Adipose tissue (tissue), 3 donors: ENCODE measurements around the gene KAT14. TPM values are rescaled to one million over a fixed set of nuclear protein-coding genes. Genes with fewer than 3 reads are reported as not detected.
"Not testable (repeated sequence)": the region's sequence is repeated elsewhere in the genome, so short reads cannot be mapped to it uniquely, and the experiment has no call there.

Experiments used
- H3K27ac ChIP-seq: one replicate; pipeline ENCODE4 v1.5.1; 2013; ENCODE audit warnings: low read depth, low read length
- WGBS, 3 donors: extraction: QIAGEN DNeasy Blood & Tissue Kit; methylation state at CpG; one replicate each; pipeline ENCODE4 v1.1.7; 2013; 5-methylcytosine and 5-hydroxymethylcytosine counted together
- polyA plus RNA-seq, 3 donors: library from polyadenylated mRNA; stranded (reverse); fragments of 200-250 nt; gene quantifications; one replicate each; pipeline ENCODE4 v1.2.3, GENCODE V29; 2013
- donor health status: healthy with polysubstance abuse.
- donor health status: Bipolar disorder and iron deficiency.
- donor health status: healthy.

KAT14 gene
- polyA plus RNA-seq, 3 donors = 5.9 to 7.6 (median 6.4) TPM

GRCh38 chr20:18194461-18194860 lies 56.8 kb downstream of the KAT14 start:
- 92 to 98% (median 94%) methylated on average over 19 to 35 of the region's 35 CpGs for WGBS, 3 donors
- H3K27ac ChIP-seq = not testable (repeated sequence)

GRCh38 chr20:18195931-18196330 lies 58.3 kb downstream of the KAT14 start:
- H3K27ac ChIP-seq = no peak overlapping the region
- WGBS, 3 donors = 89 to 91% (median 90%) methylated on average over 3 of the region's 3 CpGs

GRCh38 chr20:18197382-18198070 lies 59.9 kb downstream of the KAT14 start:
- no peak overlapping the region for H3K27ac ChIP-seq
- 95 to 97% (median 95%) methylated on average over 12 of the region's 12 CpGs for WGBS, 3 donors

- H3K27ac ChIP-seq = no peak overlapping the region
Measured at GRCh38 chr20:18202966-18203365, 65.3 kb downstream of the KAT14 start.

GRCh38 chr20:18203700-18204099 lies 66.0 kb downstream of the KAT14 start:
- not testable (repeated sequence) for H3K27ac ChIP-seq

GRCh38 chr20:18213002-18213401 lies 75.3 kb downstream of the KAT14 start:
- 92 to 100% (median 96%) methylated on average over 2 of the region's 2 CpGs for WGBS, 3 donors
- no peak overlapping the region for H3K27ac ChIP-seq

More at GRCh38 chr20:18203700-18204099, 66.0 kb downstream of the KAT14 start:
- 80 to 100% (median 93%) methylated on average over 3 of the region's 3 CpGs for WGBS, 3 donors

GRCh38 chr20:18215566-18215965 lies 77.9 kb downstream of the KAT14 start:
- WGBS, 3 donors = 83 to 93% (median 90%) methylated on average over 5 of the region's 5 CpGs
- no peak overlapping the region for H3K27ac ChIP-seq

- no peak overlapping the region for H3K27ac ChIP-seq
- WGBS, 3 donors = 86 to 88% (median 86%) methylated on average over 6 of the region's 6 CpGs
Measured at GRCh38 chr20:18218280-18218679, 80.6 kb downstream of the KAT14 start.

GRCh38 chr20:18223409-18223808 lies 85.7 kb downstream of the KAT14 start:
- no peak overlapping the region for H3K27ac ChIP-seq
- WGBS, 3 donors = 60 to 85% (median 68%) methylated on average over 5 of the region's 5 CpGs

GRCh38 chr20:18224968-18225568 lies 87.4 kb downstream of the KAT14 start:
- 12 to 37% (median 30%) methylated on average over 9 of the region's 9 CpGs for WGBS, 3 donors
- H3K27ac ChIP-seq = no peak overlapping the region

GRCh38 chr20:18225632-18226031 lies 88.0 kb downstream of the KAT14 start:
- 49 to 66% (median 61%) methylated on average over 4 of the region's 4 CpGs for WGBS, 3 donors
- no peak overlapping the region for H3K27ac ChIP-seq

GRCh38 chr20:18226741-18227140 lies 89.1 kb downstream of the KAT14 start:
- 91 to 95% (median 92%) methylated on average over 23 to 28 of the region's 28 CpGs for WGBS, 3 donors
- not testable (repeated sequence) for H3K27ac ChIP-seq

- no peak overlapping the region for H3K27ac ChIP-seq
- 47 to 58% (median 53%) methylated on average over 3 of the region's 3 CpGs for WGBS, 3 donors
Measured at GRCh38 chr20:18233408-18233943, 95.8 kb downstream of the KAT14 start.

Other genes starting within 250 kb of the KAT14 start
- 100 to 1,000 TPM in 1 of 3 donors, 10 to 100 TPM in 2; 34.3 to 100 (median 74.8) TPM for gene SNX5, start 169.1 kb upstream of the KAT14 start, polyA plus RNA-seq
- gene MGME1, start 168.8 kb upstream of the KAT14 start, polyA plus RNA-seq = 10 to 100 TPM in 1 of 3 donors, 1 to 10 TPM in 2; 5.4 to 11.2 (median 6.8) TPM
- 1 to 10 TPM in 1 of 3 donors, under 1 TPM in 1, not detected in 1; 0.83 to 5.7 TPM for gene OVOL2, start 79.9 kb upstream of the KAT14 start, polyA plus RNA-seq
- 10 to 100 TPM in 2 of 3 donors, 1 to 10 TPM in 1; 8.5 to 12.5 (median 10.1) TPM for gene PET117, start within 50 bp of the KAT14 start, polyA plus RNA-seq
- 1 to 10 TPM; 7.2 to 9.0 (median 8.2) TPM for gene ZNF133, start 150.7 kb downstream of the KAT14 start, polyA plus RNA-seq